ENCODE measurements around the gene PAPPA.

The PAPPA gene

DNA sequence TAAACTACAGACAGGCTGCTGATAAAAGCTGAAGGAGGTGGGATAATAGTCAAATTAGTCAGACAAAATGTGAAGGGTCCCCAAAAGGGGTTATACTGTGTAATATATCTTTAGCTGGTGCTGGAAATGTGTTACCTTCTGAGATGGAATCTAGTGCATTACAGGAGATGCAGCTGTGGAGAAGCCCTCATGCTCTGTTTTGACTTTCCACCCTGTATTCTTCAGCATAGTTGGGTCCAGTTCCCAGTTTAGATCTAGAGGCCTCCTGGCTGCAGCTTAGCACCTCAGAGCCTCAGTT, 122.6 kb downstream of the PAPPA start:
- no peak for DNase-seq (ENCODE audit: low spot score)

DNA sequence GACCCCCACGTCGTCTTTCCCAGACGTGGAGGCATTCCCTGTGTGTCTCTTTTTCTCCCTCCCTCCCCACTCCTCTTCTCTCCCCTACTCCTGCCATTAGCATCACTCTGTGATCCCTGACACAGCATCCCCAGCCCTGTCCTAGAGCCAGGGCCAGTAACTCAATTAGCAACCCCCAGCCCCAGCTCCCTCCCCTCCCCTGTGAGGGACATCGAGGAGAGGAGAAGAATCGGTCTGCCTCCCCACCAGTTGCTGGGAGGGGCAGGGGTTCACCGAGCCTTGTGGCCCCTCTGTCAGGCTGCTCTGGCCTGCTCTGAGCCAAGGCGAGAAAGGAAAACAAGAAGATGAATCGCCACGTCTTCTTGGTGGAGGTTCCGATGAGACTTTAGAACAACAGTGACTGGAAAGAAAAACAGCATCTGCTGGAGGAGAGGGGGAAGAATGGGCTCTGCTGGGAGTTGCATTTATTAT, 123.1 kb downstream of the PAPPA start:
- DNase-seq (ENCODE audit: low spot score): no peak

DNA sequence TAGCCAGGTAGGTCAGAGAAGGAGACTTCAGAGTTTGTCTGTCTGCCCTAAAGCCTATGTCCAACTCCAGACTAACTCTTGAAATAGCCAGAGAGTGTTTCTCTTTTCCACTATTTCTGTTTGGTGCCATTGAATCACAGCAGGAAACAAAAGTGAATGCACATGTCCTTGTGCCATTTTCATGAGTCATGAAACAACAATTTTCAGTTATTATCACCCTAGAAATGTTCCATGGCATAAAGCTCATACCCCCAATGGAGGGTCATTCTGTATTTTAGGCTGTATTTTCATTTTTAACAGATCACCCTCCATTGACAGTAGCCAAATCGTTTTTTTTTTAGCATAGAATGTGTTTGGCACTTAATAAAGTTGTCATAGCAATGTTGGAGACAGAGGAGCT, 124.7 kb downstream of the PAPPA start:
- DNase-seq (ENCODE audit: low spot score): no peak

DNA sequence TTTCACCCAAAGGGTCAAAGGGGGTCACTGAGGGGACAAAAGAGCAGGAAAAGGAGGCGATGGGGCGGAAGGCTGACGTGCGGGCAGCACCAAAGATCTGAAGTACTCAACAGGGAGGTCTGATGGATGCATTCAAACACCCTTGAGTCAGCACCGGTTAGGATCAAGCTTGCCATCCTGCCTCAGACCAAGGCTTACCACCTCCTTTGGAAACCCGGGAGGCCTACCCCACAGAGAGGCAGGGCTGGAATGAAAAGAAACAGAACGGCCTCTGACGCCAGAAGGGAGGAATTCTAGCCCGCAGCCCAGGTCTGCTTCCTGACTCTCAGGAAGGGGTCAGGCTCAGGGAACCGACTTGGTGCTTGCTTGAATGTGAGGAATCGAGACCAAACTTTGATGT, 125.6 kb downstream of the PAPPA start:
- no peak for DNase-seq (ENCODE audit: low spot score)

DNA sequence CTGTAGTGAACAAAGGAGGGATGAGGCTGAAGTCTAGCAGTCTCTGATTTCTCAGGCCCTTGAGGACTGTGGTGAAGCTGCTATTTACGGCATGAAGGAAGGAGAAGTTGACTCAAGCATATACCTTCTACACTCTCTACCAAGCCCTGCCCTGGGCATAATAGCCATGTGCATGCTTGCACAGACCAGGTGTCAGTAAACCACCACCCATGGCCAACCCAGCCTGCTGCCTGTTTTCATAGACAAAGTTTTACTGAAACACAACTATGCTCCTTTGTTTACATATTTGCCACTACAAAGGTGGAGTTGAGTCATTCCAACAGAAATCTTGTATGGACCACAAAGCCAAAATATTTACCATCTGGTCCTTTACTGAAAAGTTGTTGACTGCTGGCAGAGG, 126.9 kb downstream of the PAPPA start:
- DNase-seq (ENCODE audit: low spot score): no peak

DNA sequence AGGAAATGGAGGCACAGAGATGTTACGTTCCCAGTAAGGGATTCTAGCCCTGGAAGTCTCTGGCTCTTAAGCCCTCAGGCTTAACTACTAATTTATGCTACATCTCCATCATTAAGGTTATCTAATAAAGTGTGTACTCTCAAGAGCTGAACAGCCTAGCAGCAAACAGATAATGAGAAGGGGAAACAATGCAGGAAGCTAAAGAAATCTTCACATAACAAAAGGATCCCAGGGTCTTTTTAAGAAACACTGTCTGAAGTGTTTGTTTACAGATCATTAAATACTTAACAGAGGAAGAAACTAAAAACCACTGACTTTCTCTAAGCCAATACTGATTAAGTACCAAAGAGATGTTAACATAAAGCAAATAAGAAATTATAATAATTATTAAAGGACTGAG, 129.0 kb downstream of the PAPPA start:
- DNase-seq (ENCODE audit: low spot score): no peak

DNA sequence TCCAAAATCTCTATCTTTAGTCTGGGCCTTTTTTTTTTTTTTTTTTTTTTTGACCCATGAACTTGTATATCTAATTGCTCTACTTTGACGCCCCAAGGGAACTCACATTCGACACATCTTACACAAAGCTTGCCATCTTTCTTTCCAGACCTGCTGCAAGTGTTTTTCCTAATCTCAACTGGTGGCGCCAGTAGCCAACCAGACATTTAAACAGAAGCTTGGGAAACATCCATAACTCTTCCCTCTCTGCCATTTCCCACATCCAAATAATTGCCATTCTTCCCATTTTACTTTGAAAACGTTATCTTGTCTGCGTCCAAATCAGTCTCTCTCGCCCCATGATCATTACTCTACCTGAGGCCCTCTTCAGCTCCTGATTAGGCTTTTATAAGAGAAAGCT, 130.9 kb downstream of the PAPPA start:
- DNase-seq (ENCODE audit: low spot score): no peak

DNA sequence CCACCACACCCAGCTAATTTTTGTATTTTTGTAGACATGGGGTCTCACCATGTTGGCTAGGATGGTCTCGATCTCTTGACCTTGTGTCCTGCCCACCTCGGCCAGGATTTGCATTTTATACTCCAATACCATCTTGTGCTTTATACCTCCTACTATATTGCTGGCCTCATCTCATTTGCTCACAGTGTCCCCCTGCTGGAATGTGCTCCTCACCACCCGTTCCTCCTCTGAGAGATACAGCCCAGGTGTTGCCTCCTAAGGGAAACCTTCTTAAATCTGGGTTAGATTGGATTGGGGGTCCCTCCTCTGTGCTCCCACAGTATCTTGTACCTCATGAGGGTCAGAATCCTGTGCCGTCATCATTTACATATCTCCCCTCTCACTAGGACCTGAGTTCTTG, 131.7 kb downstream of the PAPPA start:
- DNase-seq (ENCODE audit: low spot score): no peak

DNA sequence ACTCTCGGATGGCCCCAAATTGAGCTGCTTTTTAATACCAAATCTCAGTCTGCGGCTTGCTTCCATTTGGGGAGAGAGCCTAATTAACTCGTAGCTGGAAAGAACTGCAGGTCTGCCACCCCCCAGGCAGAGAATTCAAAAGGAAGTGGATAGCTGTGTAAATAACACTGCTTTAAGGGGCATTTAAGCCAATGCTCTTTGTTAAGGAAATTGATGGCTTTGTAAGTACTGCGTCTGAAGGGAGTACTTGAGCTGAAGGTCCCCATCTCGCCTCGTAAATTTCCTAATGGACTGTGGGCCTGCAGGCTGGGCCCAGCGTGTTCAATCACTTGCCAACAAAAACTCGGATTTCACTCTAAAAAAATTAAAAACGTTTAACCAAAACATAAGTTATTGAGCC, 132.7 kb downstream of the PAPPA start:
- no peak for DNase-seq (ENCODE audit: low spot score)

DNA sequence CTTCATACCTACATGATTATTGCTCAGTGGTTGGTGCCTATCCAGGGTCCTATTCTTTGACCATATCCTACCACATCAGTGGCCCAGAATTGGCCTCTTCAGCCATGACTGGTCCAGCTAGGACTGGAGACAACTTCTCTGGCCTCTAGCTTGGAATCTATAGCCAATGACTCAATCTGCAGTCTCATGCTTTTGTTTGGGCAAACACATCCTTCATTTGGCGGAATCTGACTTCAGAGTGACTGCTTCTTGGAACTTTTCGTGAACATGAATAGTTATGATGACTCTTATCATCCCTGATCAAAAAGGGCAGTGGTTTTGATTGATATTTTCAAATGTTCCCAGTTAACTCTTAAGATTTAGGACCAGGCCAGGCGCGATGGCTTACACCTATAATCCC, 134.1 kb downstream of the PAPPA start:
- no peak for DNase-seq (ENCODE audit: low spot score)

DNA sequence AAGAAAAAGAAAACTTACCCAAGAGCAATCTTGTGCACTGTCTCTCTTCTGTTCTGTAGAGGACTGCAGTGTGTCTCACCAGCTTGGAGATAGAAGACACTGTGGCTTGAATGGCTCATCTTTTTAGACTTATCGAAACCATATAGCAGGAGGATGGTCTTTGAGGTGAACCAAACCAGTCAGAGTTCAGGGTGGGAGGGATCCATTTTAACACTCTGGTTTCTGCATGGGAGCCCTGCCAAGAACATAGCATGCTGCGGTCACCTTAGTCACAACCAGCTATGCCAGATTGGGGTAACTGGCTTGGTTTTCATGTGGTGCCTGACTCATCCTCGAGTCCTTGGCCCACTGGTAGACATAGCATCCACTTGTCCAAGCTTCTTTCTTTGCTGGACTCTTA, 135.1 kb downstream of the PAPPA start:
- DNase-seq (ENCODE audit: low spot score): no peak

DNA sequence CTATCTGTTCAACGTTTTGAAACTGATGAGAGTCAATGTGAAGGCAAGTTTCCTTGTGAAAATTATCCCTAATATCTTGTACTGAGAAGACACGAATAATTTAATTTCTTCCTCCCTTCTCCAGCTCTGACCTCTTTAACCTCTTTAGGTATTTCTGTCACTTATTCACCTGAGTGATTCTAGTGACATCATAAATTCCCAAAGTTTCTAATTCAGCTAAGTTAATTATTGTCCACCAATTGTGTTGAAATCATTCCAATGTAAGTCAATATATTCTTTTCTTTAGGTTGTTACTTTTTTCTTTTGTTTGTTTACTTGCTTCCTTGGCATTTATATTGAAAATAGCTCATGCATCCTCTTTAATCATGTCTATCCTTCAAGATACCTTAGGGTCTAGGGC, 143.8 kb downstream of the PAPPA start:
- DNase-seq (ENCODE audit: low spot score): no peak

DNA sequence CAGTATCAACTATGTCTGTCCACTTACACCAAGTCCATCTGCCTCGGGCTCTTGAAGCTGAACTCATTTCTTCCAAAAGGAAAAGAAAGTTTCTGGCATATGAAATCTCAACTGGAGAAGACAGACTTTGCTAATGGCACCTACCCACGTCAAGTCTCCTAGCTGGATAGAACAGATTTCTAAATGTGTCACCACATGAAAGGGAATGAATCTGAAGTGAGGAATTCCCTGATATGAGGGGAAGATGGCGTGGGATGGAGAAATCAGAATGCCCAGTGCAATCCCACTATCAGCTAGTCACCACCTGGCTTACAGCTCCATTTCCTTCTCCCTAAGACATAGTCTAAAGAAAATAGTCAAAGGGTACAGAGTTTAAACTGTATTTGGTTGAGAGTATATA, 144.7 kb downstream of the PAPPA start:
- DNase-seq (ENCODE audit: low spot score): no peak

DNA sequence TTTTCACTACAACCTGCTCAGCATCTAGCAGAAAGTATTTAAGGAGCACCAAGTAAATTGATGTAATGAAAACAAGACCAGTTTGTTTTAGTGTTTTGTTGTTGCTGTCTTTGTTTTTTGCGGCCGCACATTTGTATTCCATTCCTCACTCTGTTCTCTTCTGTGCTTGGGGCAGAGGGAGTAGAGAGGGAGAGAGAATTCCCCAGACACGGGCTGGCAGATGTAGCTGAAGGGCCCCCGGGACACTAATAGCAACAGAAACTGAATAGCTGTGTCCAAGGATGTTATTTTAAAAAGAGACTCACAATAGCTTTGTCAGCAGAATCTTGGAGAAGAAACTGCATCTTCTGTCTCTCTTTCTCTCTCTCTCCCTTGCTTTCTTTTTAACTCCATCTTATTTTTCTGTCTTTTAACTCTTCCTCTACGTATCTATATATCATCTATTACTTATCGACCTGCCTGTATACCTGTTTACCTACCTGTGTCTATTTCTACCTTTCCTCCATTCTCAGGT, 145.3 kb downstream of the PAPPA start:
- DNase-seq (ENCODE audit: low spot score): no peak

DNA sequence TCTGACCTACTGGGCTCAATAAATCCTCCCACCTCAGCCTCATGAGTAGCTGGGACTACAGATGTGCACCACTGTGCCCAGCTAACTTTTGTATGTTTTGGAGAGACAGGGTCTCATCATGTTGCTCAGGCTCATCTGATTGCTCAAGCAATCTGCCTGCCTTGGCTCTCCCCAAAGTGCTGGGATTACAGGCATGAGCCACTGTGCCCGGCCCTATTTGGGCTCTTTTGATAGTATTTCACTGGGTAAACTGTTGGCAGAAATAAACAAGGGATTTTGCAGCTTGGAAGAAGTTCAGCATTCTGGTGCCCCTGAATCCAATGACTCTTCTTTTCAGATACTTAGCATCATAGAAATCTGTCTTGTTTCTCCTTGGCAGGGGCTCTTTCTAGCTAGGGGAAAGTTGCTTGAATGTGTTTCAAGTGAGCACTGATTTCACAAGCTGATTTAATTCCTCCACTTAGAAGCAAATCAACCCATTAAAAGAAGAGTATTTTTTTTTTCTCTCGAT, 146.8 kb downstream of the PAPPA start:
- no peak for DNase-seq (ENCODE audit: low spot score)

DNA sequence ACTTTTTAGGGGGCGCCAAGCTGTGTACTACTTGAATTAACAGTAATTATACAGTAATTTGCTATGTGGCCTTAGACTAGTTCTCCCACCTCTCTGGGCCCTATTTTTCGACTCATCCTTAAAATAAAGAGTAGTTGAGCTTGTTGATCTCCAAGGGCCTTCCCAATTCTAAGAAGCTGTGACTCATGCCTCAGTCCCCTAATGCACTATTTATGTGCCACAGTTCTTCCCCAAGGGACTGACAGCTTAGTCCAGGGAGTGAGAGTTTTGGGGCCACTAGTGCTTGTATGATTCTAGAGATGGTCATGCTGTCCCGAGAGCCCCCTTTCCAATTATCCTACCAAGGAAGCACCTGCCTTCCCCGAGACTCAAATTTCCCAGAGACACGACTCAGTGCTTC, 149.7 kb downstream of the PAPPA start:
- no peak for DNase-seq (ENCODE audit: low spot score)

DNA sequence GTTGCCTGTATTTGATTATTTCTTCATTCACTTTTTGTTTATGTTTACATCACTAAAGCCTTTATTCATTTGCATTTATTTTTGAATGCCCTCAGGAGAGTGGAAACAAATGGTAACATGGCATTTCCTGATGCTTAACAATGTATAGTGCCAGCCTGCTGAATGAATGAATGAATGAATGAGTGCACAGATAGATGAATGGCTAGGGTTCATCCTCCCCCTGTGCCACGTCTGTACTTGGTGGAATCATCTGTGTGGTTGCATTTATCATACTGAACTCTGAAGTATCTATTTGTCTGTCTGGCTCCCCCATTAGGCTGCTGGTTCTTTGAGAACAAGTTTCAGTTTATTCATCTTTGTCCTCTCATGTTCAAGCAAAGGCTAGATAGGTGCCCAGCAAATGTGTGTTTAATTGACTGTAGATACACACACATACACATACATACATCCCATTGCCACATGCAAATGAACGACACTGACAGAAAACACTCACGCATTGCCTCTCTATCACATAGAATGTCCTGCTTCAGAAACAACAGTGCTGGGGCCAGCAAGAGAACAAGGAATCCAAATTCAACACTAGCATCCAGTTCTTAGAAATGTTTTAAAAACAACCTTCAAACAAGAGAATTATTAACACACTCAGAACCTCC, 150.4 kb downstream of the PAPPA start:
- DNase-seq (ENCODE audit: low spot score): no peak

DNA sequence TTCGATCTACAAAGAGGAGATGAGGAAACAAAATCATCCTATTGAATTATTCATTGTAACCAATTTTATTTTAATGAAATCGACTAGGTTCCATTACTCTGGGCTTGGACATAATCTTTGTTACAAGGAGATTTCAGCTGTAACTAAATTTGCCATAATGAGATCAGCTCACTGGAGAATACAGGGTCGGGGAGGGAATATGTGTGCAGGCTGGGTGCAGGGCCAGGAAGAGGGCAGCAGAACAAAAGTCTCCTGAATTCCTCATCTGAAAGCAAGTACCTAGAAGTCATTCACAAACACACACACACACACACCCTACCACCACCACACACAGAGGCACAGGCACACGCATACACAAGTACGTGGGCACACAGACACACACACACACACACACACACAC, 151.2 kb downstream of the PAPPA start:
- DNase-seq (ENCODE audit: low spot score): no peak

DNA sequence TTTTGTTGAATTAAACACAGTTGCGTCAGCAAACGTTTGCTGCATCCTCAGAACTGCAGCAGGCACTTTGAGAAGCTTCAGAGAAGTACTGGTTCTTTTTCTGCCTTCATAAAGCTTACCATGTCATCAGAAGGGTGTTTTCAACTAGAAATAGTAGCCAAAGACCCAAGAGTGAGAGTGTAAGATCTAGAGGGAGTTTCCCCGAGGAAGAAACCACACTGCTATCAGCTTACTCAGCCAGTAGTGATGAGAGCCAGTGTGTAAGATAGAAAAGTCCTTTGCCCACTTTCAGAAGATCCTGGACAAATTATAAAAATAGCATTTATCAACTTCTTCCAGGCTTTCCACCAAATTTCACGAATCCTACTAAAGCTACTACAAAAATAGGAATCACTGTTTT, 154.5 kb downstream of the PAPPA start:
- no peak for DNase-seq (ENCODE audit: low spot score)

DNA sequence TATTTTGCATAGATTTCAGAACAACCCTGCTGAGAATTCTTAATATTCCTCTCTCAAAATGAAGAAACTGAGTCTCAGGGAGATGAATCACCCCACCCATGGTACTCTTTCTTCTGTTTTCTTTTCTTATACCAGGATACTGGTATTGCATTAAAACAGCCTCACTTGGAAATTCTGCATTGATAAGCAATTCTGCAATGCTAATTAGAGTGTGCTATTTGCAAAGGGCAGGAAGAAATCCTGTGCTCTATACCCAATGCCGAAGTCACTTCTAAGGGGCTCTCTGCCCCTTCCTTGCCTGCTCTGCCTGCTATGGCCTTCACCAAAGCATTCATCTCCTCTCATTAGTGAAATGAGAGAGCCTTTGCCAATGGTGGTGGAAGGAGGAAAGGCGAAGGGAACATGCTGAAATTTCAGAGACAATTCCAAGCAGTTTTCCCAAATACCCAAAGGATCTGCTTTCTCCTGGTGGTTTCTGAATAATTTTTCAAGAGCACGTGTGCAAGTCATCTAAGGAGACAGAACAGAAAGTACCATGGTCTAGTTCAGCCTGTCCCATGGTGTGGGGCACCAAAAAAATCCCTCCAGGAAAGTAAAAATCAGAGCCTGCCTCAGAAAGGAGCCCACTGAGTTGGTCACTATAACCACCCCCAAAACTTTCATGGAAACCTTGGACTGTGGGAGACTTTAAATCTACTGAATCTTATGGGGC, 156.5 kb downstream of the PAPPA start:
- no peak for DNase-seq (ENCODE audit: low spot score)

DNA sequence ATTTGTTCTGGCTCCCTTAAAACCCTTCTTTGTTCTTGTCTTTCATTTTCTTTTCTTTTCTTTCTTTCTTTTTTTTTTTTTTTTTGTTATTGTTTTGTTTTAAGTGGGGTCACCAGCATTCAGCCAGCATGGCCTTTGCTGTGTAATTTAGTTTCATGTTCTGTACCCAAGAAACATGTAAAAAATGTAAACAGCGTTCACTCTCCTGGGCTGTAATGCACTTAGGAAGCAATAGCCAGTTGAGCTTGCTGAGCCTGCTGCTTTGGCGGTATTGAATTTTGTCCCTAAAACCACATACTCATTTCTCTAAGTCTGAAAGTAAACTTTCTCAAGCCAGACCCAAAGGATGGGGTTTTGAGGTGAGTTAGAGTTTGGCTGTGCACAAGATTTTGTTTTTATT, 158.6 kb downstream of the PAPPA start:
- no peak for DNase-seq (ENCODE audit: low spot score)

DNA sequence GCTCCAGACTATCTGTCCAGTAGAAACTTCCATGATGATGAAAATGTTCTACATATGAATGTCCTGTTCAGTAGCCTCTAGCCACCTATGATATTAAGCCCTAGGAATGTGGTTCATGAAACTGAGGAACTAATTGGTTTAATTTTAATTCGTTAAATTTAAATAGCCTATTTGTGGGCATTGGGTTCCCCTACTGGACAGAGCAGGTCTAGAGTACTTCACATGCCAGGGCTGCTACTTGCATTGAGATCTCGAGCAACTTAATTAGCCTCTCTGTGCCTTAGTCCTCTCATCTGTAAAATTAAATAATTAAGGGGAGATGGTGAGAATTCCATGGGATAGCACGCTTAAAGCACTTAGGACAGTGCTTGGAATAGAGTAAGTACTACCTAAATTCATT, 160.0 kb downstream of the PAPPA start:
- no peak for DNase-seq (ENCODE audit: low spot score)

DNA sequence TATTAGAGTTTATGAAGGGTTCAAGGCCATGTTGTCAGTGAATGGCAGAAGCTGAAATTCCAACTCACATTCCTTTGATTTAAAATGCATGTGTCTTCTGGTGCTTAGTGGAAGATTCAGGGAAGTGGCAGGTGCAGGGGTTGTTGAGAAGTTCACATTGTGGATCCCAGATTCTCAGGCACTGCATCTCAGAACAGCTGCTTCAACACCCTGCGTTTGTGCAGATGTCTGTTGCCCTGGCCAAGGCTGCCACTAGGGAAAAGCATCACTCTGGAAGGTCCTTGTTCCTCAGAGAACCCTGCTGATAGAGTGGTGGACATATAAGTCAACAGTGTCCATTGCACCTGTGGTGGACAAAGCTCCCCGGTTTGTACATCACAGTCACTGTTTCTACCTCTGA, 162.7 kb downstream of the PAPPA start:
- no peak for DNase-seq (ENCODE audit: low spot score)

DNA sequence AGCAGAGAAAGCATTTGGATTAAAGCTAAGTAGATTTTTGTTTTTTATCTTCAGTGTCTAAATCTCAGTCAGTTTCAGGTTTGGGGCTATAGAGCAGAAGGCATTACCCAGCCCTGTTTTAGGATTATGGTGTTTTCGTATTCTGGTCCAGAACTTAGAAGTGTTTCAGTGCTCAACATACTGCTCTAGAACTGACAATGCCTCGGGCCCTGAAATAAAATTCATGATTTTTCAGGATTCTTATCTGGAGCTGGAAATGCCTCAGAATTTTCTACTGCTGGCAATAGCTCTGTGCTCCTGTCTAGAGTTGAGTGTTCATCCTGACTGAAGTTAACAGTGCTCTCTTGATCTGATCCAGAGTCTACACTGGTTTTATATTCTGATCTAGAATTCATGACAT, 163.9 kb downstream of the PAPPA start:
- DNase-seq (ENCODE audit: low spot score): no peak
